B cell (primary cell): ENCODE data around the gene GNAL. TPM values are rescaled to one million over a fixed set of nuclear protein-coding genes. Genes with fewer than 3 reads are reported as not detected.

Source experiments
- ATAC-seq: fragments of 200-7000 bp; cut with Tn5 transposase; one replicate; pipeline ENCODE4 v1.10.0; 2021; ENCODE audit warnings: low read depth, mild to moderate bottlenecking, moderate number of reproducible peaks, moderate library complexity
- CTCF ChIA-PET: fragments of 350-600 bp; sonication (Branson Sonifier 250); formaldehyde crosslinking; loops from one replicate; lab custom pipeline; 2021; ENCODE audit warnings: antibody characterized with exemption, inconsistent platforms; lab: Charles Lee
- POLR2A ChIA-PET: fragments of 350-600 bp; sonication (Branson Sonifier 250); formaldehyde crosslinking; loops from one replicate; lab custom pipeline; 2021; ENCODE audit warnings: antibody characterized with exemption; lab: Charles Lee
- DNase-seq: peaks from one replicate; pipeline ENCODE4 v3.0.0; 2013
- H2AFZ ChIP-seq: 2 replicates; pipeline ENCODE4 v1.6.1; 2012; ENCODE audit warnings: mild to moderate bottlenecking, low read depth, low read length; ENCODE audit not compliant: insufficient read depth, poor library complexity, severe bottlenecking
- H3K27ac ChIP-seq, 2 donors: 1 replicate in 1 of 2; 2 replicates in 1 of 2; pipeline ENCODE4 v1.5.1; 2012 to 2013; ENCODE audit warnings: low read length in 2 of 2, mild to moderate bottlenecking in 2 of 2, moderate library complexity in 1 of 2
- H3K27me3 ChIP-seq, 4 experiments: fragments of 200-600 bp in 1 of 4; sonication (generic) in 1 of 4; replicated peaks in 1 of 4; 1 replicate in 2 of 4; 2 replicates in 2 of 4; pipeline versions ENCODE4 v1.6.1 to v1.7.0; 2013 to 2016; ENCODE audit warnings: low read length in 3 of 4, mild to moderate bottlenecking in 2 of 4, mixed read lengths in 1 of 4, moderate library complexity in 1 of 4; ENCODE audit not compliant: insufficient read depth in 4 of 4, control insufficient read depth in 3 of 4; ENCODE audit errors: control extremely low read depth in 1 of 4
- H3K36me3 ChIP-seq, 2 experiments: replicated peaks in 1 of 2; 1 replicate in 1 of 2; 2 replicates in 1 of 2; pipeline versions ENCODE4 v1.6.1 to v1.7.1; 2013; ENCODE audit warnings: low read length in 1 of 2; ENCODE audit not compliant: insufficient read depth in 2 of 2, control insufficient read depth in 1 of 2; ENCODE audit errors: control extremely low read depth in 1 of 2, extremely low read depth in 1 of 2
- H3K4me1 ChIP-seq, 2 donors: fragments of 200-600 bp in 1 of 2; sonication (generic) in 1 of 2; 1 replicate in 1 of 2; 2 replicates in 1 of 2; pipeline versions ENCODE4 v1.5.1 to v1.6.1; 2013 to 2017; ENCODE audit warnings: low read length in 2 of 2; ENCODE audit not compliant: control insufficient read depth in 2 of 2, insufficient read depth in 2 of 2
- H3K4me2 ChIP-seq: replicated peaks from 2 replicates; pipeline ENCODE3; 2012; ENCODE audit warnings: mild to moderate bottlenecking, low read depth, low read length; ENCODE audit not compliant: poor library complexity, severe bottlenecking
- H3K4me3 ChIP-seq, 5 experiments: fragments of 200-600 bp in 1 of 5; sonication (generic) in 1 of 5; 1 replicate in 3 of 5; 2 replicates in 2 of 5; pipeline versions ENCODE4 v1.5.1 to v1.7.0; 2011 to 2016; ENCODE audit warnings: low read length in 4 of 5, mild to moderate bottlenecking in 4 of 5, low read depth in 2 of 5, control low read depth in 1 of 5, moderate library complexity in 1 of 5; ENCODE audit not compliant: insufficient read depth in 1 of 5; ENCODE audit errors: control extremely low read depth in 1 of 5, extremely low read depth in 1 of 5
- H3K79me2 ChIP-seq: fragments of 200-600 bp; sonication (generic); one replicate; pipeline ENCODE4 v1.6.0; 2016; ENCODE audit warnings: low read length; ENCODE audit not compliant: control insufficient read depth, insufficient read depth
- H3K9ac ChIP-seq: fragments of 200-600 bp; sonication (generic); 2 replicates; pipeline ENCODE4 v1.6.1; 2017; ENCODE audit warnings: mild to moderate bottlenecking, low read length, moderate library complexity
- H3K9me3 ChIP-seq, 3 donors: one replicate each; pipeline versions ENCODE4 v1.6.1 to v1.7.1; 2013; ENCODE audit warnings: low read length in 2 of 3; ENCODE audit not compliant: control insufficient read depth in 2 of 3, insufficient read depth in 1 of 3; ENCODE audit errors: control extremely low read depth in 1 of 3
- H4K20me1 ChIP-seq: 2 replicates; pipeline ENCODE4 v1.6.0; 2012; ENCODE audit warnings: mild to moderate bottlenecking, low read length; ENCODE audit not compliant: insufficient read depth, control insufficient read depth, poor library complexity, severe bottlenecking
- H3K27ac Mint-ChIP-seq: one replicate; pipeline ENCODE4 v1.8.0; 2021; ENCODE audit warnings: mixed read lengths
- H3K27me3 Mint-ChIP-seq: one replicate; pipeline ENCODE4 v1.8.0; 2021; ENCODE audit warnings: mixed read lengths
- H3K4me1 Mint-ChIP-seq: one replicate; pipeline ENCODE4 v1.8.0; 2021; ENCODE audit warnings: mixed read lengths
- H3K4me3 Mint-ChIP-seq: one replicate; pipeline ENCODE4 v1.8.0; 2021; ENCODE audit warnings: mixed read lengths
- H3K9me3 Mint-ChIP-seq: one replicate; pipeline ENCODE4 v1.8.0; 2022; ENCODE audit warnings: mixed read lengths; ENCODE audit not compliant: insufficient read depth
- EZH2 ChIP-seq: IDR thresholded peaks from 2 replicates; pipeline ENCODE4 v1.6.1; 2012; ENCODE audit warnings: borderline replicate concordance, low read depth, mild to moderate bottlenecking, moderate library complexity, low read length; ENCODE audit not compliant: insufficient read depth, poor library complexity, severe bottlenecking
- WGBS: methylation state at CpG from one replicate; pipeline ENCODE4 v1.1.5; 2013; ENCODE audit warnings: missing lambda C conversion rate; ENCODE audit not compliant: insufficient coverage; 5-methylcytosine and 5-hydroxymethylcytosine counted together
- intact Hi-C: fragments of 100-400 bp; cut with micrococcal nuclease; formaldehyde crosslinking; loops from one replicate; pipeline ENCODE4 v1.10.0; 2022
- polyA plus RNA-seq: library from polyadenylated mRNA; depleted of rRNA; stranded (reverse); fragments of >200 nt; gene quantifications from 2 replicates; pipeline ENCODE4 v1.2.3, GENCODE V29; 2012
- total RNA-seq, 2 donors: library from RNA; stranded (reverse); fragments of 120-200 nt in 1 of 2; gene quantifications; 1 replicate in 1 of 2; 2 replicates in 1 of 2; pipeline versions ENCODE4 v1.2.3 to v1.2.4, GENCODE V29; 2013 to 2022
- TF ChIP-seq, protein P1 (sequence below): fragments of 200-600 bp; IDR thresholded peaks from one replicate; pipeline ENCODE4 v1.8.0; 2022; ENCODE audit warnings: antibody characterized with exemption, mild to moderate bottlenecking

The GNAL gene
- total and polyA plus RNA-seq, 2 donors (not counting 1 experiment from before 2014, with no cell fraction given): 0.01 to 0.12 TPM

DNA sequence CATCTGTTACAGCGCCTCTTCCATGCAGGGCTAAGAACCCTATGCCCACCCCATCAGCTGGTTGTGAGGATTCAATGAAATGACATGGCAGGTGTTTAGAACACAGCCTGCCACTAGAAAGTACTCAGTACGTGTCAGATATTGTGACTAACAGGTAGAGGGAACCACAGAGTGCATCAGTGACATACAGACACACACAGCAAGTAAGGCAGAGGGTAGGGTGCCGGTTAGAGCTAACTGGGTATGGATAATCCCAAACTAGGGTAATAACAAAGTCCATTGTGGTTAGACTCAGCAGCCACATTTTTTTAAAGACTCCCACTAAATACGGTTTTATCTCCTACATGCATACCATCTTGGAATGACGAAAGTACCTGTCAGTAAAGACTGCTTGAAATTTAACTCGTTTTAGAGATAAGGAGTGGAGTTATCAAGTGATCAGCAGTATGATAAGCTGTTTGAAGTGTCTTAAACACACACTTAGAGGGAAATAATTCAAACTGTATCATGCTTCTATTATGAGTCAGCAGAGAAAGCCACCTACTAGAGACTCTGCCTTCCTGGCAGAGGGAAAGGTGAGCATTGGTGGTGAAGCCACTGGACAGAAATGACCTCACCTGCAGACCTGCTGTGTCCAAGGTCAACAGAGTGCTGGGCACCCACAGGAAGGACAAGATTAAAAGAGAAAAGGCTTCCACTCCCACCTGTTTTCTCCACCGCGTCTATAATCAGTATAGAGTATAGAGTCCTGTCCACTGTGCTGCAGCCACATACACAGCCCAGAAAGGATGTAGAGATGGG is 198.5 kb downstream of the GNAL start:
- Histone ChIP-seq H3K27me3 (no peaks in the 10 kb centered on the region), H3K4me1 (peaks cover 23 to 30% of the 10 kb centered on the region in 2 donors), H3K4me3 (no peak overlapping the region), H2AFZ (no peak overlapping the region), H3K9me3 (no peaks in the 10 kb centered on the region), H3K36me3 (peaks cover 11 to 55% of the 10 kb centered on the region in 2 experiments), H3K9ac (no peak overlapping the region), H4K20me1 (no peaks in the 10 kb centered on the region), H3K4me2 (no peak overlapping the region), H3K79me2 (no peaks in the 10 kb centered on the region), H3K27ac (no peak overlapping the region)
- Mint-ChIP-seq H3K4me3 (no peak overlapping the region), H3K4me1 (peaks cover 29% of the 10 kb centered on the region), H3K27me3 (no peaks in the 10 kb centered on the region), H3K9me3 (no peaks in the 10 kb centered on the region), H3K27ac (no peak overlapping the region)
- DNase-seq: no peak
- POLR2A ChIA-PET: no interaction called here
- no peak for TF ChIP-seq EZH2
- TF ChIP-seq, protein P1, sequence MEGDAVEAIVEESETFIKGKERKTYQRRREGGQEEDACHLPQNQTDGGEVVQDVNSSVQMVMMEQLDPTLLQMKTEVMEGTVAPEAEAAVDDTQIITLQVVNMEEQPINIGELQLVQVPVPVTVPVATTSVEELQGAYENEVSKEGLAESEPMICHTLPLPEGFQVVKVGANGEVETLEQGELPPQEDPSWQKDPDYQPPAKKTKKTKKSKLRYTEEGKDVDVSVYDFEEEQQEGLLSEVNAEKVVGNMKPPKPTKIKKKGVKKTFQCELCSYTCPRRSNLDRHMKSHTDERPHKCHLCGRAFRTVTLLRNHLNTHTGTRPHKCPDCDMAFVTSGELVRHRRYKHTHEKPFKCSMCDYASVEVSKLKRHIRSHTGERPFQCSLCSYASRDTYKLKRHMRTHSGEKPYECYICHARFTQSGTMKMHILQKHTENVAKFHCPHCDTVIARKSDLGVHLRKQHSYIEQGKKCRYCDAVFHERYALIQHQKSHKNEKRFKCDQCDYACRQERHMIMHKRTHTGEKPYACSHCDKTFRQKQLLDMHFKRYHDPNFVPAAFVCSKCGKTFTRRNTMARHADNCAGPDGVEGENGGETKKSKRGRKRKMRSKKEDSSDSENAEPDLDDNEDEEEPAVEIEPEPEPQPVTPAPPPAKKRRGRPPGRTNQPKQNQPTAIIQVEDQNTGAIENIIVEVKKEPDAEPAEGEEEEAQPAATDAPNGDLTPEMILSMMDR: no peak
- intact Hi-C loops: no loop called here
- CTCF ChIA-PET: interaction anchor here (1.2 kb wide), 1 partner anchor 50 kb away, joined by 3 read pairs; no protein-coding TSS in a partner anchor
- WGBS: 90% methylated on average over 2 of the region's 8 CpGs
- no peak for ATAC-seq

DNA sequence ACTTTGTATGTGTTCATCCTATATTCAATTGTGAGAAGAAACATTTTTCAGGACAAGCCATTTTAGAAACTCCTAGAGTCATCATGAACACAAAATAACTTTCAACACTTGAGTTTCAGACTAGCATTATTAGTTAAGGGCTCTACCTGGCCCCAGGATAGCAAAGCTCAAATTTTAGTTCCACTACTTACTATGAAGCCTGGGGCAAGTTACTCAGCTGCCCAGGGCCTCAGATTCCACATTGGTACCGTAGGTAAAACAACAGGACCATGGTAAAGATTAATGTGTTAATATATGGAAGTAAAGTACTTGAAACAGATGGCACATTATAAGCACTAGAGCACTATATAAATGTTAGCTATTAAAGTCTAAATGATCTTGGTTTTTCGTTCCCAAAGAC is 199.7 kb downstream of the GNAL start:
- H3K27me3 ChIP-seq: no peaks in the 10 kb centered on the region
- TF ChIP-seq, protein P1: no peak
- no peak for TF ChIP-seq EZH2
- CTCF ChIA-PET: interaction anchor here (0.6 kb wide), 1 partner anchor 280 kb away, joined by 3 read pairs; no protein-coding TSS in a partner anchor
- H3K4me1 Mint-ChIP-seq: peaks cover 21% of the 10 kb centered on the region
- POLR2A ChIA-PET: no interaction called here
- peaks cover 11 to 63% of the 10 kb centered on the region in 2 experiments for H3K36me3 ChIP-seq
- H3K27me3 Mint-ChIP-seq: no peaks in the 10 kb centered on the region
- no peak overlapping the region for H3K9ac ChIP-seq
- H3K27ac Mint-ChIP-seq: no peak overlapping the region
- ATAC-seq: no peak
- intact Hi-C loops: no loop called here
- no CpG with 5 or more reads among the region's 2 CpGs for WGBS
- H3K9me3 ChIP-seq: no peaks in the 10 kb centered on the region
- no peak overlapping the region for H3K27ac ChIP-seq
- H3K9me3 Mint-ChIP-seq: no peaks in the 10 kb centered on the region
- no peaks in the 10 kb centered on the region for H4K20me1 ChIP-seq
- DNase-seq: no peak
- no peak overlapping the region for H2AFZ ChIP-seq
- H3K4me3 ChIP-seq: no peak overlapping the region
- no peak overlapping the region for H3K4me2 ChIP-seq
- no peaks in the 10 kb centered on the region for H3K79me2 ChIP-seq
- H3K4me3 Mint-ChIP-seq: no peak overlapping the region
- peaks cover 13 to 20% of the 10 kb centered on the region in 2 donors for H3K4me1 ChIP-seq
